Embryonic facial prominence (tissue), 1 donor: ENCODE data around the gene C22orf23.
"Not testable (repeated sequence)": the region's sequence is repeated elsewhere in the genome, so short reads cannot be mapped to it uniquely, and the experiment has no call there.

ENCODE experiments used
- DNase-seq: peaks from one replicate; pipeline ENCODE4 v3.0.0-alpha.2; 2016; ENCODE audit errors: extremely low spot score

C22orf23 gene

GRCh38 chr22:37982151-37982785, 28.9 kb upstream of the C22orf23 start:
- no peak for DNase-seq

GRCh38 chr22:37981282-37982011, 28.0 kb upstream of the C22orf23 start:
- no peak for DNase-seq

- no peak for DNase-seq
Observed at GRCh38 chr22:37979782-37980181, 26.4 kb upstream of the C22orf23 start.

- no peak for DNase-seq
Observed at GRCh38 chr22:37976547-37976946, 23.1 kb upstream of the C22orf23 start.

GRCh38 chr22:37976022-37976421, 22.6 kb upstream of the C22orf23 start:
- DNase-seq = not testable (repeated sequence)

GRCh38 chr22:37975153-37975552, 21.8 kb upstream of the C22orf23 start:
- DNase-seq = no peak

- DNase-seq = no peak
Observed at GRCh38 chr22:37973271-37974170, 20.1 kb upstream of the C22orf23 start.

DNA sequence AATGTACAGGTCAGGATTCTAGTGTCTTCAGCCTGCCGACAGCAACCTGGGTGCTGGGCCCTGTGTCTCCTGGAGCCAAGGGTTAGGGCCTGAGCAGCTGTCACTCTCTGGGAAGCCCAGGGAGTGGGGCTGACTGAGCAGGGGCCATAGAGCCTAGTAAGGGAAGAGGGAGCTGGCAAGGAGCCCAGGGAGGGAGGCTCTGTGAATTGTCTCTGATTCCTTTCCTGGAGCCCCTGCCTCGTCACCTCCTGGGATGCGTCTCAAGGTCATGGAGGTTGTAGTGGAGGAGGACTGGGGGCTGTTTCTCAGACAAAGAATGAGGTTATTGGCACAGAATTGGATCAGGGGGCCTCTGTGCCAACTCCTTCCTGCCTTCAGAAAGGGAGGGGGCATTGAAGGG, 19.1 kb upstream of the C22orf23 start:
- DNase-seq = no peak

DNA sequence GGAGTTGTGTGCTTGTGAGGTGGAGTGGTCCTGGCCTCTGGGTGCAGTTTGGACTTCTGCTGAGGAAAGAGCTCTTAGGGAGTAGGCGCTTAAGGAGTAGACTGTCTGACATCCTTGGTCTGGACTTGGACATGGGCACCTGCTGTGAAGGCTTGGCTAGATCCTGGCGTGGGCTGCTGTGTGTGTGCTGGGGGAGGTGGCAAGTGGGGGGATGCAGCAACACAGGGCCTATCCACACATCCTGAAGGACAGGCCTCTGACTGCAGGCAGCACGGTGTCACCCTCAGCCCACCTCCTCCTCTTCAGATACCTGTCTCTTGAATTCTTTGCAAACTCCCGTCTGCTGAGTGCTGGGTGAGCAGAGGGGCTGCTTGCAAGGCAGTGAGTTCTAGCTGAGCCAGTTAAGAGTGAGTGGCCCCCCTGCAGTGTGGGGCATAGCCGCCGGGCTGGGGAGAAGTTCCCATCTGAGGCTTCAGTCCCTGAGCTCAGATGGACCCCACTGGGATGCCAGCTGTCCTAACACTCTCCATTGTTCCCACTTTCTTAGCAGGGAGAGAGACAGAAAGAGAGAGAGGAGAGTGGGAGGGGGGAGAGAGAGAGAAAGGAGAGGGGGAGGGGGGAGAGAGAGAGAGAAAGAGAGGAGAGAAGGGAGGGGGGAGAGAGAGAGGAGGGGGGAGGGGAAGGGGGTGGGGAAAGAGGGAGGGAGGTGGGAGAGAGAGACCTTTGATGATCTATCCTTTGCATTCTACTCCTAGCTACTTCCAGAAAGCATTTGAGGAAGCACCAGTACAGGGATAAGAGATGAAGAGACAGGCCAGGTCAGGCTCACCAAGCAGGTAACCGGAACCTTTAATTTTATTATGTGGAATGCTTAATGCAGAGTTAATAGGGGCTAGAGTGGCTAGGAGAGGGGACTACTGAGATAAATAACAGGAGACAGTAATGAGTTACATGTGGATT, 18.4 kb upstream of the C22orf23 start:
- DNase-seq = no peak

DNA sequence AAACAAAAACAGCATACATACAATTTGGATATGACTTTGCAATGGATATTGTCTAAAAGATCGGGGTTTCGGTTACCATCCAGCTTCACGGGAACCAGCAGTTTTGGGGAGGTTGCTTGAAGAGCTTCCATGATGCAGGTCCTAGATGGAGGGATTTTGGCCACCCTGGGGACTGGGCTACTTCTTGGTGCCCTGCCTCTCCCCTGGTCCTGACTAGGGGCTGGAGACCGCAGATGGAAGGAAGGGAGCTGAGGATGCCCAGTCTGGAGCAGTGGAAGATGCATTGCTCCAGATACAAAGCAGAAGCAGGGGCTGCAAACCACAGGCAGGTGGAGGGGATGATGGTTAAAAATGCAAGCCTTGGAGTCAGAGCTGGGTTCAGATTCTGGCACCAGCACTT, 17.5 kb upstream of the C22orf23 start:
- no peak for DNase-seq

GRCh38 chr22:37968452-37969251, 15.3 kb upstream of the C22orf23 start:
- no peak for DNase-seq

DNA sequence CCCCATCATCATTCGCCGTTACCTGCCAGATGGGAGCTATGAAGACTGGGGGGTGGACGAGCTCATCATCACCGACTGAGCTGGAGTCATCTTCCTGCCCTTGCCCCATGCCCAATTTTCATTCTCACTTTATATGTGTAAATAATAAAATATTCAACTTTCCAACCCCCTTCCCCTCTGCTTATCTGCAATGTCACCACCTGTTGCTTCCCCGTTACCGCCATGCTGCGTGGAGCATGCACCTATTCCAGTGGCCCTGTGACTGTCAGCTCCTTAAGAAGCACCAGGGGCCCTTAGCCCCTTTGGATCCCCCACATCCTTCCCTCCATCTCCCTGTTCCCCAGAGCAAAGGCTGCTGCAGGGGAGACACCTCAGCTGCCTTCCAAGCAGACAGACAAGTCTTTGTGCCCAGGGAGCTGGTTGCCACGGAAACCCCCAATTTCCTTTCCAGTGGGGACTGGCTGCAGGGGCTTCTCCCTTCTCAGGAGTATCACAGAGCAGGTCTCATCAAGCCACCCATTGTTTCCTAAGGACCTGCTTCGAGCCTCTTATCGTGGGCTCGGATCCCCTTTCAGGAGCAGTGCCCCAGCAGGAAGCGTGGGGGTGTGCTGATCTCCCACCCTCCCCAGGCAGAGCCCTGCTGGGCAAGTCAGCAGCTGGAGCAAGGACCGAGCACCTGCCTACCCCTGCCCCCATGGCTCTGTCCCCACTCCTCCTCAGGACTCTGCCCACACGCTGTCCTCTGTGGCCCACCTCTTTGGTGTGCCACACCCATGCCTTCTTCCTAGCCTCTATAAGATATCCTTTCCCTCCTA, 14.4 kb upstream of the C22orf23 start:
- DNase-seq = no peak

GRCh38 chr22:37967147-37967546, 13.7 kb upstream of the C22orf23 start:
- DNase-seq = no peak

DNA sequence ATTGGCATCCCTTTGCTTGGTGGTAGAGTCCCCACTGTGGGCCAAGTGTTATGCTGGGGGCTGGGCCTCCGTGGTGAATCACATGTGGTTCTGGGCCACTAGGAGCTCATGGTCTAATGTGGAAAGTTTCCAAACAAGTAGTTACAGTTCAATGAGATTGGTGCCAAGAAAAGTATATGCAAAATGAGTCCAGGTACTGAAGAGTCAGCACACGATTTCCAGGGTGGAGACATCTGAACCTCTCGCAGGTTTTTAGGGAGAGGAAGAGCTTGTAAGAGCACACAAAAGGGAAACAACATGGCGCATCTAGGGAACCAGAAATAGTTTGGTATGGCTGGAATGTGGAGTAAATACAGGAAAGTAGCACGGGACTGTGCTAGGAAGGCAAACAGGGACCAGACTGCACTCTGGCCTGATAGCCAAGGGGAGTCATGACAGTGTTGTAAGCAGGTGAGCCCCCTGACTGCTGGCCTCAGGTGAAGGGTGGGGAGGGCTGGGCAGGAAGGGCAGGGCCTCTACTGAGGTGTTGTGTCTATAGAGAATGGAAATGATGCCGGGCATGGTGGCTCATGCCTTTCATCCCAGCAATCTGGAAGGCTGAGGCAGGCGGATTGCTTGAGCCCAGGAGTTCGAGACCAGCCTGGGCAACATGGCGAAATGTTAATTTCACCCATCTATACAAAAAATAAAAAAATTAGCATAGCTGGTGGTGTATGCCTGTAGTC, 12.7 kb upstream of the C22orf23 start:
- no peak for DNase-seq

- no peak for DNase-seq
Observed at GRCh38 chr22:37961062-37961461, 7.7 kb upstream of the C22orf23 start.

DNA sequence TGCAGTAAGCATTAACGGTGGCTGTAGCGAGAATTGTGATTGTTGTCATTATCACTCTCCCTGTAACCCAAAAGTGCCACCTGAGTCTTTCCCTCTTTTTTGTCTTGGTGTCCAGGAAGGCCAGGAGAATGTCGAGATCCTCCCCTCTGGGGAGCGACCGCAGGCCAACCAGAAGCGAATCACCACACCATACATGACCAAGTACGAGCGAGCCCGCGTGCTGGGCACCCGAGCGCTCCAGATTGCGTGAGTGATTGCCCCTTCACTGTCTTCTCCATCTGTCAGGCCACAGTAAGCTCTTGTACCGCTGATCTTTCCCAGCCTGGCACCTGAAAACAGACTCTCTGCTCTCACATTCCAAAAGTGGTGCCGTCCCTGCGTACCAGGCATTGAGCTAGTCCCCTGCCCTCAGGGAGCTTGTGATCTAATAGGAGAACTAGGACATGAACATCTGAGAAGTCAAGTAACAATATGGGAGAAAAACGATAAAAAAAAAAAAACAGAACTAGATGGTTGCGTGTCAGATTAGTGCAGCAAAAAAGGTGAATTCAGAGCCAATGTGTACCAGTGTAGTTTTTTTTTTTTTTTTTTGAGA, 5.9 kb upstream of the C22orf23 start:
- DNase-seq = no peak

GRCh38 chr22:37957232-37957631, 3.8 kb upstream of the C22orf23 start:
- no peak for DNase-seq

GRCh38 chr22:37955825-37956397, 2.5 kb upstream of the C22orf23 start:
- DNase-seq = not testable (repeated sequence)
